SKM-1 treated with dmso at 0.1 percent for 144 hours (cell line): ENCODE results near the gene DNAH6.
"Not testable (repeated sequence)": the region's sequence is repeated elsewhere in the genome, so short reads cannot be mapped to it uniquely, and the experiment has no call there.

Source experiments
- DNase-seq: peaks from one replicate; lab custom pipeline; 2025; ENCODE audit not compliant: unreplicated experiment; lab: John Stamatoyannopoulos, UW

The DNAH6 gene, protein sequence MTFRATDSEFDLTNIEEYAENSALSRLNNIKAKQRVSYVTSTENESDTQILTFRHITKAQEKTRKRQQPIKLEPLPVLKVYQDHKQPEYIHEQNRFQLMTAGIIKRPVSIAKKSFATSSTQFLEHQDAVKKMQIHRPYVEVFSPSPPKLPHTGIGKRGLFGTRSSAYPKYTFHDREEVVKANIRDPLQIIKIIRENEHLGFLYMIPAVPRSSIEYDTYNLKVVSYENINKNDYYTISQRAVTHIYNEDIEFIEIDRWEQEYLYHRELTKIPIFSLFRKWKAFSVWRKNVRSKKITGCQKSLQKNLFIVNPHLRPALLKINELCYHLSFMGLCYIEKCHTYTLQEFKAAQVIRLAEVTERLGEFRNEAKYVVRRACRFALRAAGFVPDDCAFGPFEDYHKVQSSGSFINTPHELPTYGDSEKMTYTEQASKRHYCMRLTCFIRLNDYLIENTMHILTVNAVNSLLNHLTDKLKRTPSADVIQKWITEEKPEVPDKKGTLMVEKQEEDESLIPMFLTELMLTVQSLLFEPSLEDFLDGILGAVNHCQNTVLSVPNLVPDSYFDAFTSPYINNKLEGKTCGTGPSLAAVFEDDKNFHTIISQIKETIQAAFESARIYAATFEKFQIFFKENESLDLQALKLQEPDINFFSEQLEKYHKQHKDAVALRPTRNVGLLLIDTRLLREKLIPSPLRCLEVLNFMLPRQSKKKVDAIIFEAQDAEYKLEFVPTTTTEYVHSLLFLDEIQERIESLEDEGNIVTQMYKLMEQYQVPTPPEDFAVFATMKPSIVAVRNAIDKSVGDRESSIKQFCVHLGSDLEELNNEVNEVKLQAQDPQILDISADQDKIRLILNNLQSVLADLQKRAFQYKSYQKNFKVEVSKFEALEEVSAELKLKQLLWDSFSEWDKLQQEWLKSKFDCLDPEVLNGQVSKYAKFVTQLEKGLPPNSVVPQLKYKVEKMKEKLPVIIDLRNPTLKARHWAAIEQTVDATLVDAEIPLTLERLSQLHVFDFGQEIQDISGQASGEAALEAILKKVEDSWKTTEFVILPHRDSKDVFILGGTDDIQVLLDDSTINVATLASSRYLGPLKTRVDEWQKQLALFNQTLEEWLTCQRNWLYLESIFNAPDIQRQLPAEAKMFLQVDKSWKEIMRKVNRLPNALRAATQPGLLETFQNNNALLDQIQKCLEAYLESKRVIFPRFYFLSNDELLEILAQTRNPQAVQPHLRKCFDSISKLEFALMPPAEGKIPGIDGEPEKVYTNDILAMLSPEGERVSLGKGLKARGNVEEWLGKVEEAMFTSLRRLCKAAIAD (N-terminal part only)

GRCh38 chr2:84516234-84516986, at the start of gene DNAH6:
TSS of gene DNAH6 (plus strand) at chr2:84516498. CDS start at chr2:84517827, 1,329 bp downstream.
- no peak for DNase-seq

- no peak for DNase-seq
Measured at GRCh38 chr2:84467389-84467788, 48.9 kb upstream of the DNAH6 start.

DNA sequence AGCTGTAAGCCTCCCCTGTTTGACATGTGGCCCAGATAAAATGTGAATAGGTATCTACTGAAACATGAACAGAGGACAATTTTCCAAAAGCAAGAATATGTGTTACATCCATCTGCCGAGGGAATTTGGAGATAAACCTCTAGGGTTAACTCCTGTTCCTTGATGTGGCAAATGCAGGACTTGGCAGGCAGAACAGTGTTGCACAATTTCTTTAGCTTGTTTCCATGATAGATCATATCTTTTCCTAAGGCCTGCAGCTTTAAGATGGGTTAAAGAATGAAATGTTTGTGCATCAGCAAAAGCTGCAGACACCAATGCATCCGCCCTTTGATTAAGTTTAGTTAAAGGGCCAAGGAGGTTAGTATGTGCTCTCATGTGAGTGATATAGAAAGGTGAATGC, 43.9 kb upstream of the DNAH6 start:
- DNase-seq: not testable (repeated sequence)

- no peak for DNase-seq
Measured at GRCh38 chr2:84472856-84473565, 43.3 kb upstream of the DNAH6 start.

GRCh38 chr2:84474176-84474575, 42.1 kb upstream of the DNAH6 start:
- no peak for DNase-seq

GRCh38 chr2:84477886-84478285, 38.4 kb upstream of the DNAH6 start:
- no peak for DNase-seq

DNA sequence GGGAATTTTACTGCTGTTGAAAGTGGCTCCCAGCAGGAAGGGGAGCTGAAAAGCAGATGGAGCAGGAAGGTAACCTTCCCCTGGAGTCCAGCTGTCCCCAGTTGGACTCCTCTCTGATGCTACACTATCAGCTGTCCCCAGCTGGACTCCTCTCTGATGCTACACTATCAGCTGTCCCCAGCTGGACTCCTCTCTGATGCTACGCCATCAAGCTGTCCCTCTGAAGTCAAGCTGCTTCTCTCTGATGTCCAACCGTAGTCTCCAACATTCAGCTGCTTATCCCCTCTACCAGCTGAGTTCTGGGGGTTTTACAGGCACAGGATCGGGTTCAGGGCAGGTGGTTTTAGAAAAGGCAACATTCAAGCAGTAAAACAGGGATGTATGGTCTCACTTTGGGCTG, 37.4 kb upstream of the DNAH6 start:
- DNase-seq: no peak

DNA sequence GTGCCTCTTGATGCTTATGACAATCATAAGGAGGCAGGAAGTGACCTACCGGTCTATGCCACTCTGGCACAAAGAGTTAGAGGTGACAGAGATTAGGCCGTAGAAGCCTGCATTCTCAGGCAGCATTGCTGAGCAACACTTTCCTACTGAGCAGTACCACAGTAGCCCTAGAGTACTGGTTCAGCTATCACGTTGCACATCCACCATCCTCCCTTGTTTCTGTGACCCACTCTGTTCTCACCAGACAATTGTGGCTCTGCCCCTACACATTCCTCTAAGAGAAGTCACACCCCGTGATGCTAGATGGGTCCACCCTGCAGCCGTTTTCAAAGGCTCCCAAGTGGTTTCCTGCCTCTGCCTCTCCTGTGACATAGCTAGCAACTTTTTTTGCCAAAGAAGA, 34.6 kb upstream of the DNAH6 start:
- no peak for DNase-seq

DNA sequence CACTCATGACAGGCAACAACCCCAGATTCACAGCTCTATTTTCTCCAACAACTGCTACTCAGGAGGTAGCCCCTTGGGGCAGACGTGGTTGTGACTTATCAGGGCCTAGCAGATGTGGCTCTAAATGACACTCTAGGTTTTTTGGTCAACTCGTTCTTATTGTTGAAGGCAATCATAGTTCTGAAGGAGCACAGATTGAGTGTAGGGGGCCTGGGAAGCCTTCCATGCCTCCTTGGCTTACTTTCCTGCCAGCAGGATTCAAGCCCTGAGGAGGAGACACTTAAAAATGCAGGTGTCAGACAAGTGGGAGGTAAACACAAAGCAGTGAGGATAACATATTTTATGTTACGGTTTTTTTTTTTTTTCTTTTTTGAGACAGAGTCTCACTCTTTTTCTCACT, 33.7 kb upstream of the DNAH6 start:
- DNase-seq: no peak

DNA sequence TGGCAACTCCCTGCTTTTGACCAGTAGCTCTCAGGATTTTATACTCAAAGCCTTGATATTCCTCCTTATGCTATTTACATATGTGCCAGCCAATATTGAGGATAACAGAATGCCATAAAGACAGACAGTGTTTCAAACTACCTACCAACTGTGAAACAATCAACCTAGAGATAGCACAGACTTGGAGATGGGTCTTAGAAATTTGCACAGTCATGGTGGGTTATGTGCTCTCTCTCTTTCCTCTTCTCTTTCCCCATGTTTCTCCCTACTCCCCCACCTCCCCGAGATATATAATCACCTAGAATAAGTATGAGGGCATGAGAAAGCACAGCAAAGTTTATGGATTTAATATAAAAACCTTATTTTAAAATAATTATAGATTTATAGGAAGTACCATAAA, 33.0 kb upstream of the DNAH6 start:
- no peak for DNase-seq

DNA sequence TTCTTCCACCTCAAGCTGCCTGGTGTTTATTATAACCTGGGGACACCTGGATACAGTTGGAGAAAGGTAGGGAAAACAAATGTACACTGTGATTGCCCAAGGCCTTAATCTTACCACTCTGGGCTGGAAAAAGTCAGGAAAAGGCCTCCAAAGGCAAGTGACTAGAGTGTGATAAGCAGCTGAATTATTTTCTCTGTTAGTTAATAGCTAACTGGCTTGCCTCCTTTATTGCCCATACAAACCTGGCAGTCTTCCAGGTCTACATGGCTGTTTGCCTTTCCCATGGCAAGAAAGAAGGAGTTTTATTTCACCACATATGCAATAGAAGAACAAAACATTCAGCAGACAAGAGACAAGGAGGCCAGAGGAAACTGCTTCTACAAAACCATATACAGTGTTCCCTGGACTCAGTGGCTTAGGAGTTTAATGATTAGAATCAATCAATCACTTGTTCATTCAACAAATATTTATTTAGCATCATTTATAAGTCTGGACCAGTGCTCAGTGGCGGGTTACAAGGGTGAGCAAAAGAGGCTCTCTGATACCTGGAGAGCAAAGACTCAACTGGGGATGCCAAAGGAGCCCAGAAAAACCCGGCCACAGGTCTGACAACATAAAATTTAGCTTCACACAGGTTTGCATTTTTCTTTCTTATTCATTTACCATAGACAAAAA, 29.7 kb upstream of the DNAH6 start:
- no peak for DNase-seq

DNA sequence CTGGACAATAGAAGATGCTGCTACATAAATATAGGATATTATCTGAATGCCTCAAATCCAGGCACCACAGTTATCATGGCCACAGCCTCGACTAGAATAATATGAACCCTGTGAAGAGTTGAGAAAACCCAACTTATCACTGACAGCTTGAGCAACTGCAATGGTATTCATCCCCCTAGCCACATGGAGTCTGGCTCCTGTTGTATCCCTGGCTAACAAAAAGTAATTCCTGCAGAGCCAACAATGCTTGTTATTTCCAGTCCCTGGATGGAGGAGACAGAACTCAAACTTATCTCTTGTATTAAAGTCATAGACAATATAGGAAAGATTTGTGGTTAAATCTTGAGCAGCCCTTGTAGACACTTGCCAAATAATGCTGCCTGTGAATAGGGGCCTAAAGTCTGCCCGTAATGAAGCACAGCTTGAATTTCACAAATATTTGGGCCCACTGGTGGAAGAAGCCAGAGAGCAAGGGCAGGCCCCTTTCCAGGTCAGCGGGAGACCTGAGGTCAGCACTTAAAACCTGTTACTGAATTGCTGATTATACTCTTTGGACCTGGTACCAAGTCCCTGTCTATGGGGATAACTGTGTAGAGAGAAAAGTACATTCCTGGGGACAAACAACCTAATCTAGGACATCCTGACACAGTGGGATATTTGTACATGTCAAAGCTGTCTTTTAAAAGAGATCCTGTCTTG, 28.9 kb upstream of the DNAH6 start:
- no peak for DNase-seq

GRCh38 chr2:84491256-84491655, 25.0 kb upstream of the DNAH6 start:
- DNase-seq: no peak

DNA sequence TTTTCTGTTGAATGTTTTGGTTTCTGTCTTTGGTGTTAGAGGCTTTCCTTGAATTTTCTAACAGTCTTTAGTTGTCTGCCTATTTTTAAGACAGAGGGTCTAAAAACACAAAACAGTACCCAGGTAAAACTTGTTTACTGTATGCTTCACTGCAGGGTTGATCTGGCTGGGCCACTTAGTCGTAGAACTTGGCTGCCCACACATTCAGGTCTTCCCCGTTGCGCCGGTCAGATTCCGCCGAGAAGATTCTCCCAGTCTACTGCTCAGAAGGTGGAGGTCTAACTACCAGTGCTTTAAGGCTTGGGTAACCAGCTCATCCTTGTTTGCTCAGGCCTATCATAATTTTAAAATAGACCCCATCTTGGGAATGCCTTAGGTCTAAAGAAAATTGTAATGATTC, 24.6 kb upstream of the DNAH6 start:
- no peak for DNase-seq

DNA sequence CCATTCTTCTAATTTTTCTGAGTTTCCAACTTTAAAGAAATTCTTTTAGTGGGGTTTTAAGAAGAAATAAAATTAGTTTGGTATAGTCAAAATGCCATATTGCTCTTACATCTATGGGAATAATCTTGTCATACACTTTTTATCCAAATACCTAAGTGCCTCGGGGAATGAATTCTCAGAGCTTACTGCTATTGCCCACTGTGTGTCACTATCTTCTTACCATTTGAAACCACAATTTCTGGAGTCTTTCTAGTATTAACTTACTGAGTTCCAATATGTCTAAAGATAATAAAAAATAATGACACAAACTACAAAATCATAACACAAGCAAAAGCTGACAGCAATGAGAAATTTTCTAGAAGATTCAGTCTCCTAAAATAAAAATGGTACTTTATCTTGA, 23.7 kb upstream of the DNAH6 start:
- no peak for DNase-seq

GRCh38 chr2:84493514-84493913, 22.8 kb upstream of the DNAH6 start:
- DNase-seq: no peak

DNA sequence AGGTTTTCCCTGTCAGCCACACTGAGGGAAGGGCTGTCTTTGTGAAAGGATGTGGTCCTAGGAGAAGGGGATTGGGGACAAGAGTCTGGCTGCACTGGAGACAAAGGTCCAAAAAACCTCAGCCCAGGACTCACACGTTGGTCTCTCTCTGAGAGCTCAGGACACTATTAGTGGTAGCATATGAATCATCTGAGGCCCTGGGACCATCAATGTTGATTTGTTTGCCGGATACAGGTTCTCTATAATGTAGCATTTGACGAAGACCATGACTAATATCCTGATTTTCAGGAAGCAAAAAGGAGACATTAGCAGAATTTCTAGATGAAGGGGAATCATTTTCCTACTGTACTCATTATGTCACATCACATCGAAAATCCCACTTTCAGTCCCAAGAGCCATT, 22.2 kb upstream of the DNAH6 start:
- no peak for DNase-seq

- peak; percentile 66 for DNase-seq
Measured at GRCh38 chr2:84495539-84496146, 20.7 kb upstream of the DNAH6 start.
